Measurements from ENCODE around the gene MAP2K4.

DNA sequence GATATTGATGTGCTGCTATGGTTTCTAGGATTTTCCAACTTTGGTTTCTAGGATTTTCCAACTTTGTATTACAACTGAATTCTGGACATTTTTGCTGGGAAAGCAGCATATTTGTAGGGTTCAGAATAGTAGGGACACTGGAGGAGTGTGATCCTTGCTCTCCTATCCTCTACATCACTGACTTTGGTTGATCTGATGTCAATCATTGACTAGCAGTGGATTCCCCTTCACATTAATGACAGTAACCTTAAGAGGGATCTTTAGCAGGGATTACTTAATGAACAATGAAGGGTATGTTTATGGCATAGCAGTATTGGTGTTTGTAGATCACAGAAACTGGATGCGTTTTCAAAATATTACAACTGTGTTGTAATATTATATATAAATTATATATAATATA, 67.4 kb downstream of the MAP2K4 start:
- TF ChIP-seq, protein P1, sequence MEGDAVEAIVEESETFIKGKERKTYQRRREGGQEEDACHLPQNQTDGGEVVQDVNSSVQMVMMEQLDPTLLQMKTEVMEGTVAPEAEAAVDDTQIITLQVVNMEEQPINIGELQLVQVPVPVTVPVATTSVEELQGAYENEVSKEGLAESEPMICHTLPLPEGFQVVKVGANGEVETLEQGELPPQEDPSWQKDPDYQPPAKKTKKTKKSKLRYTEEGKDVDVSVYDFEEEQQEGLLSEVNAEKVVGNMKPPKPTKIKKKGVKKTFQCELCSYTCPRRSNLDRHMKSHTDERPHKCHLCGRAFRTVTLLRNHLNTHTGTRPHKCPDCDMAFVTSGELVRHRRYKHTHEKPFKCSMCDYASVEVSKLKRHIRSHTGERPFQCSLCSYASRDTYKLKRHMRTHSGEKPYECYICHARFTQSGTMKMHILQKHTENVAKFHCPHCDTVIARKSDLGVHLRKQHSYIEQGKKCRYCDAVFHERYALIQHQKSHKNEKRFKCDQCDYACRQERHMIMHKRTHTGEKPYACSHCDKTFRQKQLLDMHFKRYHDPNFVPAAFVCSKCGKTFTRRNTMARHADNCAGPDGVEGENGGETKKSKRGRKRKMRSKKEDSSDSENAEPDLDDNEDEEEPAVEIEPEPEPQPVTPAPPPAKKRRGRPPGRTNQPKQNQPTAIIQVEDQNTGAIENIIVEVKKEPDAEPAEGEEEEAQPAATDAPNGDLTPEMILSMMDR (conservative IDR thresholded peaks at IDR 0.05), result no peak
- no peak for TF ChIP-seq ZFX (IDR thresholded peaks at IDR 0.05)
